Measurements from ENCODE around the gene CCDC154. TPM values are rescaled to one million over a fixed set of nuclear protein-coding genes. Genes with fewer than 3 reads are reported as not detected.

The CCDC154 gene
- total RNA-seq, 2 donors from 2014 or later: 0.63 to 0.81 TPM

- Histone ChIP-seq H3K36me3 (no peaks in the 10 kb centered on the region), H3K4me3 (no peak overlapping the region)
Observed at GRCh38 chr16:1425616-1426370, 18.6 kb downstream of the CCDC154 start.

DNA sequence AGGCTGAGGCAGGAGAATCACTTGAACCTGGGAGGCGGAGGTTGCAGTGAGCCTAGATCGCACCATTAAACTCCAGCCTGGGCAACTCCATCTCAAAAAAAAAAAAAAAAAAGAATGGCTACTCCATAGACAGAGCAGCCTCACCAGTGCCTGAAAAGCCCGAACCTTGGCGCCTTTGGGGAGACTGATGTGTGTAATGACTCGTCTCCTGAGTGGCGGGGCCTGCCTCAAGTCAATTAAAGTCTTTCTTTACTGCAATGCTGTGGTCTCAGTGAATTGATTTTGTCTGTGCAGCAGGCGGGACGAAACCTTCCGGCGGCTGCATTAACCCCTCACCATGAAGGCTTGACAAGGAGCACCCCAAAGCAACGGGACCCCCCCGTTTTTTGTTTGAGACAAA is 20.3 kb downstream of the CCDC154 start:
- TF ChIP-seq, protein P1, sequence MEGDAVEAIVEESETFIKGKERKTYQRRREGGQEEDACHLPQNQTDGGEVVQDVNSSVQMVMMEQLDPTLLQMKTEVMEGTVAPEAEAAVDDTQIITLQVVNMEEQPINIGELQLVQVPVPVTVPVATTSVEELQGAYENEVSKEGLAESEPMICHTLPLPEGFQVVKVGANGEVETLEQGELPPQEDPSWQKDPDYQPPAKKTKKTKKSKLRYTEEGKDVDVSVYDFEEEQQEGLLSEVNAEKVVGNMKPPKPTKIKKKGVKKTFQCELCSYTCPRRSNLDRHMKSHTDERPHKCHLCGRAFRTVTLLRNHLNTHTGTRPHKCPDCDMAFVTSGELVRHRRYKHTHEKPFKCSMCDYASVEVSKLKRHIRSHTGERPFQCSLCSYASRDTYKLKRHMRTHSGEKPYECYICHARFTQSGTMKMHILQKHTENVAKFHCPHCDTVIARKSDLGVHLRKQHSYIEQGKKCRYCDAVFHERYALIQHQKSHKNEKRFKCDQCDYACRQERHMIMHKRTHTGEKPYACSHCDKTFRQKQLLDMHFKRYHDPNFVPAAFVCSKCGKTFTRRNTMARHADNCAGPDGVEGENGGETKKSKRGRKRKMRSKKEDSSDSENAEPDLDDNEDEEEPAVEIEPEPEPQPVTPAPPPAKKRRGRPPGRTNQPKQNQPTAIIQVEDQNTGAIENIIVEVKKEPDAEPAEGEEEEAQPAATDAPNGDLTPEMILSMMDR (IDR thresholded peaks at IDR 0.05): no peak
- Histone ChIP-seq H3K27me3 (replicated peaks; ENCODE audit: insufficient read depth) (no peaks in the 10 kb centered on the region), H3K36me3 (no peaks in the 10 kb centered on the region), H3K9me3 (no peaks in the 10 kb centered on the region), H3K27ac (no peak overlapping the region), H3K4me3 (no peak overlapping the region), H3K4me1 (ENCODE audit: control insufficient read depth in 1 of 2, low read depth in 2 of 2) (peaks cover 7 to 20% of the 10 kb centered on the region in 2 donors)
- DNase-seq (ENCODE audit: low spot score): no peak
- no peak for ATAC-seq (ENCODE audit: insufficient number of reproducible peaks, low FRiP score, low read depth)

More at GRCh38 chr16:1425616-1426370, 18.6 kb downstream of the CCDC154 start:
- ATAC-seq (ENCODE audit: insufficient number of reproducible peaks, low FRiP score, low read depth) (no peak), DNase-seq (ENCODE audit: low spot score) (no peak)
- no peaks in the 10 kb centered on the region for H3K27me3 ChIP-seq (replicated peaks; ENCODE audit: insufficient read depth)
- H3K4me1 ChIP-seq (ENCODE audit: control insufficient read depth in 1 of 2, low read depth in 2 of 2): peaks cover 0 to 7% of the 10 kb centered on the region in 2 donors
- no peaks in the 10 kb centered on the region for H3K9me3 ChIP-seq
- H3K27ac ChIP-seq: no peak overlapping the region
- TF ChIP-seq, protein P1 (IDR thresholded peaks at IDR 0.05): no peak

DNA sequence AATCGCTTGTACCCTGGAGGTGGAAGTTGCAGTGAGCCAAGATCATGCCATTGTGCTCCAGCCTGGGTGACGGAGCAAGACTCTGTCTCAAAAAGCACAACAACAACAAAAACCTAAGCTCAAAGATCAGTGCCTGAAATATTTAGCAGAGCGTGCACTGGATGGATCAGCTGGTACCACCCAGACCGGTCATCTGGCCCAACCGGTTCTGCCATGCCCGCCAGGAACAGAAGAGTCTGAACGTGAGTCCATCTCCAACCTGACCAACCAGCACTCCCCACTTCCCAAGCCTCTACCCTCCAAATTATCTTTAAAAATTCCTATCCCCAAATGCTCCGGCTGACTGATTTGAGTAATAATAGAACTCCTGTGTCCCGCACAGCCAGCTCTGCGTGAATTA is 22.3 kb downstream of the CCDC154 start:
- H3K9me3 ChIP-seq: no peaks in the 10 kb centered on the region
- no peak overlapping the region for H3K4me3 ChIP-seq
- peak overlapping the region; percentile 97 to 98 for H3K27ac ChIP-seq
- no peaks in the 10 kb centered on the region for H3K36me3 ChIP-seq
- DNase-seq (ENCODE audit: low spot score) (no peak), ATAC-seq (ENCODE audit: insufficient number of reproducible peaks, low FRiP score, low read depth) (no peak)
- peaks cover 7 to 22% of the 10 kb centered on the region in 2 donors for H3K4me1 ChIP-seq (ENCODE audit: control insufficient read depth in 1 of 2, low read depth in 2 of 2)
- no peaks in the 10 kb centered on the region for H3K27me3 ChIP-seq (replicated peaks; ENCODE audit: insufficient read depth)
- TF ChIP-seq, protein P1 (IDR thresholded peaks at IDR 0.05): no peak

DNA sequence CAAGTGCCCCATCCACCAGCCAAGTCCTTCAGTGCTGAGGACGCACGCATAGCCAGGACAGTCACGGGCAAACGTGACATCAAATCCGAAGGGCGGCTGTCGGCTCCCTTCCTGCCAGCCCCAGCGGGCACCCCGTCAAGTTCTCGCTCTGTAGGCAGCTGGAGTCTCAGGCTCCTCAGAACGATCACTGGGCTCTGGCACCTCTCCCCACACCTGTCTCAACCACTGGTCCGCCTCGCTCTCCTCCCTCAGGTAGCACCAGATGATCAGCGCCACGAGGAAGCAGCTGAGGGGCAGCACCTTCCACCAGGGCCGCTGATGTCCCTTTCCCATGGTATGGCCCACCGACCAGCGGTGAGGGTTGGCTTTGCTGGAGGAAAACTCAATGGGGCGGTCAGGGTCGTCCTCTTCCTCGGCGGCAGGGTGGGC is 24.2 kb downstream of the CCDC154 start:
- no peaks in the 10 kb centered on the region for H3K36me3 ChIP-seq
- H3K9me3 ChIP-seq: no peaks in the 10 kb centered on the region
- H3K27me3 ChIP-seq (replicated peaks; ENCODE audit: insufficient read depth): no peaks in the 10 kb centered on the region
- ATAC-seq (ENCODE audit: insufficient number of reproducible peaks, low FRiP score, low read depth): no peak
- H3K27ac ChIP-seq: peak overlapping the region; percentile 75 to 97
- peaks cover 7 to 22% of the 10 kb centered on the region in 2 donors for H3K4me1 ChIP-seq (ENCODE audit: control insufficient read depth in 1 of 2, low read depth in 2 of 2)
- no peak for DNase-seq (ENCODE audit: low spot score)
- TF ChIP-seq, protein P1 (IDR thresholded peaks at IDR 0.05): no peak
- peak overlapping the region; percentile 83 for H3K4me3 ChIP-seq

DNA sequence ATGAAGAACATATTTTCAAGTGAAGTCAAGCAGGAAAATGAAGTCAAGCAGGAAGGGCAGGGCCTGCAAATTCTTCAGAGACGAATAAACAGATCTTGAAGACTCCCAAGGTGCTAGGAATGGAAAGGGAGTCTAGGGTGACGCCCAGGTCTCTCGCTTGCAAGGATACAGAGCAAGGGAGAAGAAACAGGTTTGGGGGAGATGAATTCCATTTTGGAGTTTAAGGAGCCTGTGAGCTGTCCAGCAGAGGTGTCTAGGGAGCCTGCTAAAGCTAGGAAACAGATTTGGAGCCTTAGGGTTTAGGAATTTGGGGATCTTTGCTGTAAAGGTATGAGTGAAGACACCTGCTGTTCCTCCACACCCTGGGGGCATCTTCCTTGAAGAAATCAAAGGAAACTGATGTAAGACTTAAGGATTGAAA is 27.8 kb downstream of the CCDC154 start:
- H3K4me3 ChIP-seq: no peak overlapping the region
- H3K9me3 ChIP-seq: no peaks in the 10 kb centered on the region
- no peaks in the 10 kb centered on the region for H3K27me3 ChIP-seq (replicated peaks; ENCODE audit: insufficient read depth)
- H3K4me1 ChIP-seq (ENCODE audit: control insufficient read depth in 1 of 2, low read depth in 2 of 2): peaks cover 12 to 31% of the 10 kb centered on the region in 2 donors
- H3K27ac ChIP-seq: no peak overlapping the region
- DNase-seq (ENCODE audit: low spot score) (no peak), ATAC-seq (ENCODE audit: insufficient number of reproducible peaks, low FRiP score, low read depth) (no peak)
- no peaks in the 10 kb centered on the region for H3K36me3 ChIP-seq
- TF ChIP-seq, protein P1 (IDR thresholded peaks at IDR 0.05): no peak

Data from thoracic aorta (tissue), 2 donors.